PC-3 (cell line): Measurements from ENCODE around the gene PELI1.

Experiments
- CTCF ChIP-seq: fragments of 300-600 bp; sonication (generic); conservative IDR thresholded peaks from 2 replicates; pipeline ENCODE4 v1.5.1; 2017; ENCODE audit warnings: antibody characterized with exemption, low read depth, mild to moderate bottlenecking, low read length
- EZH2 ChIP-seq: fragments of 300-600 bp; sonication (generic); IDR thresholded peaks from one replicate; pipeline ENCODE4 v1.6.1; 2017; ENCODE audit warnings: antibody characterized with exemption, mild to moderate bottlenecking, low read length; ENCODE audit not compliant: unreplicated experiment
- EZH2phosphoT487 ChIP-seq: fragments of 300-600 bp; sonication (generic); IDR thresholded peaks from 2 replicates; pipeline ENCODE4 v1.6.1; 2018; ENCODE audit warnings: mild to moderate bottlenecking, antibody characterized with exemption, low read length, borderline replicate concordance

- TF ChIP-seq CTCF (no peak), EZH2 (no peak), EZH2phosphoT487 (no peak)
Observed at GRCh38 chr2:64115808-64116598, 28.2 kb downstream of the PELI1 start.
